ENCODE data around the gene FRMD3.

Gene FRMD3

DNA sequence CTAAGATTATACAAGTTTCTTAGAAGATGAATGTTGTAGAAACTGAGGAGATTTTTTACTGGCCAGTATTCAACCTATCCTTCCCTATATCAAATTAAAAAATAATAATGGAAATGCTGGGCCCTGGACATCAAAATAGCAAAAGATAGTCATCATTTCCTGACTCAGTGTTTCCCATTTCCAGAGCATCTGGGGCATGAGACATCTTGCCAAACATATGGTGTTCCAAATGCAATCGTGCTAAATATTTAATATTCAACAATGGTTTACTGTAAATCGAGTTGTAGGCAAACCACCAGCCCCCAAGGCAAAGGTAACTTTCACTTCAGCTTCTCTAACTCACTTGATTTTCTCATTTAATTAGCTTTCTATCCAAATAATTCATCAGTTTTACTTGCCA is 152.9 kb downstream of the FRMD3 start:
- H4K20me1 ChIP-seq (ENCODE audit: insufficient read depth, low read length, poor library complexity, severe bottlenecking): no peaks in the 10 kb centered on the region
- H3K9ac ChIP-seq (ENCODE audit: low read depth, low read length, poor library complexity, severe bottlenecking): no peak overlapping the region
- H3F3A ChIP-seq (ENCODE audit: low read depth): no peaks in the 10 kb centered on the region
- no peaks in the 10 kb centered on the region for H3K36me3 ChIP-seq (ENCODE audit: insufficient read depth, low read length)
- no peak overlapping the region for H3K4me3 ChIP-seq (ENCODE audit: low read length, poor library complexity, severe bottlenecking)
- H2AFZ ChIP-seq (ENCODE audit: low read length): no peak overlapping the region
- TF ChIP-seq EZH2phosphoT487 (IDR thresholded peaks at IDR 0.05; ENCODE audit: borderline replicate concordance) (no peak), CTCF (conservative IDR thresholded peaks at IDR 0.05; ENCODE audit: low read length) (no peak)
- H3K9me3 ChIP-seq (ENCODE audit: insufficient read depth, low read depth, low read length): no peaks in the 10 kb centered on the region
- no peaks in the 10 kb centered on the region for H3K9me2 ChIP-seq (replicated peaks; ENCODE audit: low read depth, low read length)
- no peaks in the 10 kb centered on the region for H3K79me2 ChIP-seq (ENCODE audit: insufficient read depth, low read length)
- H3K27me3 ChIP-seq (ENCODE audit: insufficient read depth, low read length, poor library complexity, severe bottlenecking): no peaks in the 10 kb centered on the region
- no peaks in the 10 kb centered on the region for H3K4me1 ChIP-seq (ENCODE audit: insufficient read depth, low read length, poor library complexity, severe bottlenecking)
- no peak overlapping the region for H3K4me2 ChIP-seq (ENCODE audit: low read depth, low read length, poor library complexity, severe bottlenecking)

- no peaks in the 10 kb centered on the region for H3K9me3 ChIP-seq (ENCODE audit: insufficient read depth, low read depth, low read length)
- H3K4me3 ChIP-seq (ENCODE audit: low read length, poor library complexity, severe bottlenecking): no peak overlapping the region
- H3K9ac ChIP-seq (ENCODE audit: low read depth, low read length, poor library complexity, severe bottlenecking): no peak overlapping the region
- no peaks in the 10 kb centered on the region for H4K20me1 ChIP-seq (ENCODE audit: insufficient read depth, low read length, poor library complexity, severe bottlenecking)
- no peaks in the 10 kb centered on the region for H3K4me1 ChIP-seq (ENCODE audit: insufficient read depth, low read length, poor library complexity, severe bottlenecking)
- H3K79me2 ChIP-seq (ENCODE audit: insufficient read depth, low read length): no peaks in the 10 kb centered on the region
- H3F3A ChIP-seq (ENCODE audit: low read depth): no peaks in the 10 kb centered on the region
- no peaks in the 10 kb centered on the region for H3K36me3 ChIP-seq (ENCODE audit: insufficient read depth, low read length)
- no peaks in the 10 kb centered on the region for H3K9me2 ChIP-seq (replicated peaks; ENCODE audit: low read depth, low read length)
- no peak overlapping the region for H3K4me2 ChIP-seq (ENCODE audit: low read depth, low read length, poor library complexity, severe bottlenecking)
- TF ChIP-seq CTCF (conservative IDR thresholded peaks at IDR 0.05; ENCODE audit: low read length) (no peak), EZH2phosphoT487 (IDR thresholded peaks at IDR 0.05; ENCODE audit: borderline replicate concordance) (no peak)
- no peaks in the 10 kb centered on the region for H3K27me3 ChIP-seq (ENCODE audit: insufficient read depth, low read length, poor library complexity, severe bottlenecking)
- no peak overlapping the region for H2AFZ ChIP-seq (ENCODE audit: low read length)
Observed at GRCh38 chr9:83384214-83384613, 154.0 kb downstream of the FRMD3 start.

GRCh38 chr9:83383034-83383433 is 155.2 kb downstream of the FRMD3 start:
- no peaks in the 10 kb centered on the region for H3K36me3 ChIP-seq (ENCODE audit: insufficient read depth, low read length)
- H3K9ac ChIP-seq (ENCODE audit: low read depth, low read length, poor library complexity, severe bottlenecking): no peak overlapping the region
- H3K4me2 ChIP-seq (ENCODE audit: low read depth, low read length, poor library complexity, severe bottlenecking): no peak overlapping the region
- no peaks in the 10 kb centered on the region for H3K79me2 ChIP-seq (ENCODE audit: insufficient read depth, low read length)
- no peak for TF ChIP-seq EZH2phosphoT487 (IDR thresholded peaks at IDR 0.05; ENCODE audit: borderline replicate concordance)
- TF ChIP-seq CTCF (conservative IDR thresholded peaks at IDR 0.05; ENCODE audit: low read length): no peak
- no peaks in the 10 kb centered on the region for H3K27me3 ChIP-seq (ENCODE audit: insufficient read depth, low read length, poor library complexity, severe bottlenecking)
- no peaks in the 10 kb centered on the region for H3K9me3 ChIP-seq (ENCODE audit: insufficient read depth, low read depth, low read length)
- no peak overlapping the region for H3K4me3 ChIP-seq (ENCODE audit: low read length, poor library complexity, severe bottlenecking)
- H3K9me2 ChIP-seq (replicated peaks; ENCODE audit: low read depth, low read length): no peaks in the 10 kb centered on the region
- H3F3A ChIP-seq (ENCODE audit: low read depth): no peaks in the 10 kb centered on the region
- no peaks in the 10 kb centered on the region for H4K20me1 ChIP-seq (ENCODE audit: insufficient read depth, low read length, poor library complexity, severe bottlenecking)
- H3K4me1 ChIP-seq (ENCODE audit: insufficient read depth, low read length, poor library complexity, severe bottlenecking): no peaks in the 10 kb centered on the region
- H2AFZ ChIP-seq (ENCODE audit: low read length): no peak overlapping the region
